Breast epithelium (tissue), 4 donors: ENCODE measurements around the gene RFPL2. TPM values are rescaled to one million over a fixed set of nuclear protein-coding genes. Genes with fewer than 3 reads are reported as not detected.

ENCODE experiments used
- DNase-seq, 2 donors: peaks; one replicate each; pipeline ENCODE4 v3.0.0-alpha.2; 2019; ENCODE audit warnings: low spot score in 2 of 2
- H3K27ac ChIP-seq, 2 donors: fragments of 200-600 bp; sonication (generic) in 1 of 2; one replicate each; pipeline ENCODE4 v1.5.1; 2016 to 2019; ENCODE audit warnings: mild to moderate bottlenecking in 1 of 2
- H3K27me3 ChIP-seq, 2 donors: fragments of 200-600 bp; sonication (generic) in 1 of 2; one replicate each; pipeline versions ENCODE4 v1.5.1 to v1.6.0; 2017 to 2019; ENCODE audit warnings: control low read depth in 1 of 2, mild to moderate bottlenecking in 1 of 2
- H3K36me3 ChIP-seq: fragments of 200-600 bp; one replicate; pipeline ENCODE4 v1.5.1; 2019
- H3K4me1 ChIP-seq, 2 donors: fragments of 200-600 bp; sonication (generic); one replicate each; pipeline ENCODE4 v1.5.1; 2016 to 2019; ENCODE audit warnings: control low read depth in 1 of 2
- H3K4me3 ChIP-seq, 3 donors: fragments of 200-600 bp; sonication (generic); 1 replicate in 2 of 3; 2 replicates in 1 of 3; pipeline ENCODE4 v1.5.1; 2016 to 2019; ENCODE audit warnings: mild to moderate bottlenecking in 3 of 3, moderate library complexity in 2 of 3
- H3K9me3 ChIP-seq, 2 donors: fragments of 200-600 bp; sonication (generic) in 1 of 2; one replicate each; pipeline ENCODE4 v1.5.1; 2016 to 2019; ENCODE audit warnings: control low read depth in 1 of 2
- POLR2A ChIP-seq: fragments of 450-650 bp; IDR thresholded peaks from one replicate; pipeline ENCODE4 v1.6.1; 2016; ENCODE audit warnings: antibody characterized with exemption, mild to moderate bottlenecking, moderate library complexity
- POLR2AphosphoS5 ChIP-seq, 3 donors: sonication (generic); formaldehyde crosslinking; IDR thresholded peaks; one replicate each; pipeline ENCODE4 v1.6.1; 2017; ENCODE audit warnings: antibody characterized with exemption in 3 of 3
- intact Hi-C: fragments of 100-400 bp; cut with DNase I; formaldehyde crosslinking; loops from one replicate; pipeline ENCODE4 v1.15.1; 2023; ENCODE audit warnings: low total_unique reads
- total RNA-seq, 3 donors: library from RNA; depleted of rRNA; stranded (reverse); fragments of >200 nt; gene quantifications; one replicate each; pipeline ENCODE4 v1.1.0, GENCODE V29; 2016
- TF ChIP-seq, protein P1 (sequence below), 3 donors: fragments of 450-650 bp; IDR thresholded peaks; one replicate each; pipeline ENCODE4 v1.5.1; 2016 to 2017; ENCODE audit warnings: antibody characterized with exemption in 3 of 3, mild to moderate bottlenecking in 3 of 3, moderate library complexity in 3 of 3

Gene RFPL2
- total RNA-seq, 3 donors from 2014 or later, result 0.29 TPM; not detected in 2

DNA sequence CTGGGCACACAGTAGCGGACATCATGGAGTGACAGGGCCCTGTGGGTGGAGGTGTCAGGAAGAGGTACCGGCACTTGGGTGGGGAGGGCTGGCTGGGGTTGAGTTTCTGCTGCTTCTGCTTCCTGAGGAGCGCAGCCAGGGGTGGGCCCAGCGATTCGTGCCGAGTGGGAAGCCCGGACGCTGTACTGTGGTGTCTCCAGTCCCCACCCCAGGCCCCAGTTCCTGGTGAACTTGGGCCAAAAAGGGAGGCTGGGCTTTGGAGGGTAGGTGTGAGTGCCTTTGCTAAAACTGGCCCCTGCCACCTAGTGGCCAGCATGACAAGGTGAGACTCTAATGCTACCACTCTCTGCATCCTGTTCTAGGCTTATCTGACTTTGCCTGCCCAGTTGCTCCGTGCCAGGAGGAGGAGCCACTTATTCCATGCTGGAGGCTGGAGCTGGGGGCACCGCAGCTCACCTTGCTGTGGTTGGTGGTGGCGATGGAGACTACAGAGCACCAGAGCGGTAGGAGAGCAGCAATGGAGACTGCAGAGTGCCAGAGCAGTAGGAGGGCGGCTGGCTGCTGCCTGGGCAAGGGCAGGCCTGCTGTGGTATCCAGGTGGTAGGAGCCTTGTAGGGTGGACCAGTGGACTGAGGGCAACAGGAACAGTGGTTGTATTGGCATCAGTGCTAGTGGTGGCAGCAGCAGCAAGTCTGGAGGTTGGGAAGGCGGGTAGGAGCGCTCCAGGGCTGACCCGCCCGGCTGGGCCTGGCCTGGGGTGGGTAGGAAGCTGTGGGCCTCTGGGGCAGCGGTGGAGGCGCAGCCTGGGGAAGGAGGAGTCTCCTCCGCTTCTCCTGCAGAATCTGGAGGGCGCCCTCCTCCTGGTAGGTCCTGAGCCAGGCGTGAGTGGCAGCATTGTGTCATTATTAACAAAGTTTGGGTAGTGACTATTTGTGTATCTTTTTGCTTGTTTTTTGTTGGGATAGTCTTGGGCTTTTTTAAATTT lies 2.2 kb upstream of the RFPL2 start:
- intact Hi-C loops, result no loop called here
- TF ChIP-seq POLR2AphosphoS5 (IDR thresholded peaks at IDR 0.05) (no peak), POLR2A (no peak)
- TF ChIP-seq, protein P1, sequence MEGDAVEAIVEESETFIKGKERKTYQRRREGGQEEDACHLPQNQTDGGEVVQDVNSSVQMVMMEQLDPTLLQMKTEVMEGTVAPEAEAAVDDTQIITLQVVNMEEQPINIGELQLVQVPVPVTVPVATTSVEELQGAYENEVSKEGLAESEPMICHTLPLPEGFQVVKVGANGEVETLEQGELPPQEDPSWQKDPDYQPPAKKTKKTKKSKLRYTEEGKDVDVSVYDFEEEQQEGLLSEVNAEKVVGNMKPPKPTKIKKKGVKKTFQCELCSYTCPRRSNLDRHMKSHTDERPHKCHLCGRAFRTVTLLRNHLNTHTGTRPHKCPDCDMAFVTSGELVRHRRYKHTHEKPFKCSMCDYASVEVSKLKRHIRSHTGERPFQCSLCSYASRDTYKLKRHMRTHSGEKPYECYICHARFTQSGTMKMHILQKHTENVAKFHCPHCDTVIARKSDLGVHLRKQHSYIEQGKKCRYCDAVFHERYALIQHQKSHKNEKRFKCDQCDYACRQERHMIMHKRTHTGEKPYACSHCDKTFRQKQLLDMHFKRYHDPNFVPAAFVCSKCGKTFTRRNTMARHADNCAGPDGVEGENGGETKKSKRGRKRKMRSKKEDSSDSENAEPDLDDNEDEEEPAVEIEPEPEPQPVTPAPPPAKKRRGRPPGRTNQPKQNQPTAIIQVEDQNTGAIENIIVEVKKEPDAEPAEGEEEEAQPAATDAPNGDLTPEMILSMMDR (IDR thresholded peaks at IDR 0.05), result peak in 2 of 3 donors; percentile 22 to 26
- H3K27ac ChIP-seq, result no peak overlapping the region
- H3K4me1 ChIP-seq, result peaks cover 0 to 2% of the 10 kb centered on the region in 2 donors
- no peak for DNase-seq
- no peak overlapping the region for H3K4me3 ChIP-seq
- H3K9me3 ChIP-seq, result no peaks in the 10 kb centered on the region
- H3K36me3 ChIP-seq, result no peaks in the 10 kb centered on the region
- H3K27me3 ChIP-seq, result peaks cover 0 to 36% of the 10 kb centered on the region in 2 donors

DNA sequence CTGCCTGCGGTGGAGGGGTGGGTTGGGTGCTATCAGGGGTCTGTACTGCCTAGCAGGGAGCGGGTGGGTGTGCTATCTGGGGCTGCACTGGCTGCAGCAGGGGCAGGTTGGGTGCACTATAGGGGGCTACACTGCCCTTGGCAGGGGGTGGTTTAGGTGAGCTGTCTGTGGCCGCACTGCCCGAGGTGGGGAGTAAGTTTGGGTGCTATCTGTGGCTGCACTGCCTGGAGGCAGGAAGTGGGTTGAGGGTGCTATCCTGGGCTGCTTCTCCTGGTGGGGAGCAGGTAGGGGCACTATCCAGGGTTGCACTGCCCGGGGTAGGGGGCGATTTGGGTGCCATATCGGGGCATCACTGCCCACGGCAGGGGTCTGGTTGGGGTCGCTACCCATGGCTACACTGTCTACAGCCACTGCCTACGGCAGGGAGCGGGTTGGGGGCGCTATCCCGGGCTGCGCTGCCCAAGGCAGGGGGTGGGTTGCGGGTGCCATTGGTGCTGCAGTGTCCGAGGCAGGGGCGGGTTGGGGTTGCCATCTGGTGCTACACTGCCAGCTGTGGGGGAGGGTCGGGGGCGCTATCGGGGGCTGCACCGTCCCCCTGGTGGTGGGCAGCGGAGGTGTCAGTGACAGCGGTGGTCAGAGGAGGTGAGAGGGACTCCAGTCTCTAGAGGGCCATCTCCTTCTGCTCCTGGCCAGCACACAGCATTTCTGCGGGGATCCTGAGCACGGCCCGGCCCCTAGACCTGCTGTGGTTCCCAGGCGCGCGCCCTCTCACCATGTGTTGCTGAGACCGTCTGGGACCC lies 1.3 kb upstream of the RFPL2 start:
- TF ChIP-seq, protein P1 (IDR thresholded peaks at IDR 0.05), result no peak

DNA sequence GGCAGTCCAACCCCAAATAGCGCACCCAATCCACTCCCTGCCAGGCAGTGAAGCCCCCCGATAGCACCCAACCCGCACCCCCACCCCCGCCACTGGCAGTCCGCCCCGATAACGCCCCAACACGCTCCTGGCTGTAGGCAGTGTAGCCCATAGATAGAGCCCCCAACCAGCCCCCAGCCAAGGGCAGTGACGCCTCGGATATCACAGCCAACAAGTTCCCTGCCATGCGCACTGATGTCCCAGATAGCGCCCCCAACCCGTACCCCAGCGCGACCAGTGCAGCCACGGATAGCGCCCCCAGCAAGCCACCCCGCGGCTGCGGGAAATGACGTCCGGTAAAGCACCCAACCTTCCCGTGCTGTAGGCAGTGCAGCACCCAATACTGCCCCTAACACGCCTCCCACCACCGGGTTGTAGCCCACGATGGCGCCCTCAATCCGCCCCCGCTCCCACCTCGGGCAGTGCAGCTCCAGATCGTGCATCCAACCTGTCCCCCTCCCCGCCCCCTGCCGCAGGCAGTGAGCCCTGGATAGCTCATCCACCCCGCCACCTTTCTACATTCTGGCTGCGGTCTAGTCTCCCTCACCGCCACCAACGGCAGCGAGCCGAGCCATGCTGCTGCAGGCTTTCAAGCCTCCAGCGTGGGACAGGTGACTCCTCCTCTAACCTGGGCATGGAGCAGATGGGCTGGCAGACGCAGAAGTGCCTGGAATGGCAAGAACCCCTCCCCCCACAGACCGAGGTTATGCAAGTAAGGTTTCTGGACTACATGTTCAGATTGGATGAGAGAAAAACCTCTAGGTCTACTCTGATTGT lies 625 bp downstream of the RFPL2 start:
- Histone ChIP-seq H3K9me3 (no peaks in the 10 kb centered on the region), H3K36me3 (no peaks in the 10 kb centered on the region), H3K4me1 (peaks cover 0 to 2% of the 10 kb centered on the region in 2 donors), H3K4me3 (peak overlapping the region in 2 of 3 donors; percentile 28 to 48), H3K27ac (no peak overlapping the region), H3K27me3 (peaks cover 0 to 39% of the 10 kb centered on the region in 2 donors)
- intact Hi-C loops, result no loop called here
- TF ChIP-seq POLR2A, result no peak
- TF ChIP-seq, protein P1 (IDR thresholded peaks at IDR 0.05), result no peak
- TF ChIP-seq POLR2AphosphoS5 (IDR thresholded peaks at IDR 0.05), result no peak
- no peak for DNase-seq

More for the DNA sequence above, 1.3 kb upstream of the RFPL2 start:
- H3K36me3 ChIP-seq, result no peaks in the 10 kb centered on the region
- H3K9me3 ChIP-seq, result no peaks in the 10 kb centered on the region
- DNase-seq, result no peak
- peaks cover 0 to 2% of the 10 kb centered on the region in 2 donors for H3K4me1 ChIP-seq
- peaks cover 0 to 39% of the 10 kb centered on the region in 2 donors for H3K27me3 ChIP-seq
- no peak overlapping the region for H3K27ac ChIP-seq
- H3K4me3 ChIP-seq, result no peak overlapping the region
- intact Hi-C loops, result no loop called here

DNA sequence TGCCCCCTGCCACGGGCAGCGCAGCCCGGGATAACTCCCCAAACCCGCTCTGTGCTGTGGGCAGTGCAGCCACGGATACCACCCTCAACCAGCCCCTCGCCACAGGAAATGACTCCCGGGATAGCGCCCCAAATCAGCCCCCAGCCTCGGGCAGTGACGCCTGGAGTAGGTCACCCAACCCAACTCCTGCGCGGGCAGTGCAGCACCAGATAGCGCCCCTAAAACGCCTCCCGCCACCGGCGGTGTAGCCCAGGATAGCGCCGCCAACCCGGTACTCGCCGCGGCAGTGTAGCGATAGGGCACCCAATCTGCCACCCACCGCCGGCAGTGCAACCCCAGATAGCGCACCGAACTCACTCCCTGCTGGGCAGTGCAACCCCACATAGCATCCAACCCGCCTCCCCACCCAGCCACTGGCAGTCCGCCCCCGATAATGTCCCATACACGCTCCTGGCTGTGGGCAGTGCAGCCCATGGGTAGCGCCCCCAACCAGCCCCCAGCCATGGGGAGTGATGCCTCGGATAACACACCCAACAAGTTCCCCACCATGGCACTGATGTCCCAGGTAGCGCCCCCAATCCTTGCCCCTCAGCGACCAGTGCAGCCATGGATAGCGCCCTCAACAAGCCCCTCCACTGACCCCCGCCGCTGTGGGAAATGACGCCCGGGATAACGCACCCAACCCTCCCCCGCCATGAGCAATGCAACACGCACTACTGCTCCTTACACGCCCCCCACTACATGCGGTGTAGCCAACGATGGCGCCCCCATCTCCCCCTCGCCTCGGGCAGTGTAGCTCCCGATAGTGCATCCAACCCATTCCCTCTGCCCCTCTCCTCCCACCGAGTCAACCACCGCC lies 1.5 kb downstream of the RFPL2 start:
- intact Hi-C loops, result no loop called here
- Histone ChIP-seq H3K27me3 (peaks cover 0 to 39% of the 10 kb centered on the region in 2 donors), H3K4me3 (peak overlapping the region in 2 of 3 donors; percentile 23 to 54), H3K36me3 (no peaks in the 10 kb centered on the region), H3K4me1 (peaks cover 0 to 2% of the 10 kb centered on the region in 2 donors), H3K9me3 (no peaks in the 10 kb centered on the region), H3K27ac (no peak overlapping the region)
- TF ChIP-seq POLR2A (no peak), POLR2AphosphoS5 (IDR thresholded peaks at IDR 0.05) (no peak)
- TF ChIP-seq, protein P1 (IDR thresholded peaks at IDR 0.05), result no peak
- no peak for DNase-seq
